GM18861 (cell line): Measurements from ENCODE around the gene ADAM22.

Experiments
- ATAC-seq: cut with Tn5 transposase; IDR thresholded peaks from one replicate; pipeline ENCODE4 v1.9.1; 2021; ENCODE audit not compliant: unreplicated experiment

Gene ADAM22

GRCh38 chr7:88102675-88103074 is 168.6 kb downstream of the ADAM22 start:
- ATAC-seq, result no peak

GRCh38 chr7:88104732-88105131 is 170.7 kb downstream of the ADAM22 start:
- ATAC-seq, result no peak

- no peak for ATAC-seq
These were observed 171.2 kb downstream of the ADAM22 start for GRCh38 chr7:88105231-88105630.

GRCh38 chr7:88106434-88106833 is 172.4 kb downstream of the ADAM22 start:
- ATAC-seq, result no peak

- ATAC-seq, result no peak
These were observed 175.6 kb downstream of the ADAM22 start for GRCh38 chr7:88109612-88110011.

DNA sequence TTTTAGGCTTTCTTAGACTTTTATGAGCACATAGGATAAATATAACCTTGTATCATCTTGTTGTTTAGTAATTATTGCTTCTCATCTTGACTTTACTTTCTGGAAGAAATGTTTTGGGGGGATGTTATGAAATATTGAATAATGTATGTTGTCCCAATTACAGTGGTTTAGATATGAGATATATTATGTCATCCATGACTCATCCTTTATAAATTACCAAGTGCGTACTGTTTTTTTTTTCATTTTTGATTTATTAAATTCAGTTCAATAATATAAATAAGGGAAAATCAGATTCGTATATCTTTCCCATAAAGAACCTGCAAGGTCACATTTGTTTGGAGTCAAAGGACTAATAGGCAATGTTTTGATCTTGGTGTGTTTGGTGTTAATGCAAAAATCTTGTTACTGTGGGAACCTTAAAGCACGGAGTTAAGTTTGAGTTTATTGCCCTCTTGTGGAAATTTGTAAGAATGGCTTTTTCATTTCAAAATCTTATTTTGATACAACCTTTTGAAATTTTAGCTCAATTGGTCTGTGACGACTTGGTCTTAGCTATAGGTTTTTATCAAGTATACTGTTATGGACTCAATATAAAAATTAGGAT is 177.2 kb downstream of the ADAM22 start:
- peak; percentile 56 for ATAC-seq

GRCh38 chr7:88111954-88112471 is 178.0 kb downstream of the ADAM22 start:
- ATAC-seq, result no peak

GRCh38 chr7:88115258-88115796 is 181.3 kb downstream of the ADAM22 start:
- no peak for ATAC-seq

DNA sequence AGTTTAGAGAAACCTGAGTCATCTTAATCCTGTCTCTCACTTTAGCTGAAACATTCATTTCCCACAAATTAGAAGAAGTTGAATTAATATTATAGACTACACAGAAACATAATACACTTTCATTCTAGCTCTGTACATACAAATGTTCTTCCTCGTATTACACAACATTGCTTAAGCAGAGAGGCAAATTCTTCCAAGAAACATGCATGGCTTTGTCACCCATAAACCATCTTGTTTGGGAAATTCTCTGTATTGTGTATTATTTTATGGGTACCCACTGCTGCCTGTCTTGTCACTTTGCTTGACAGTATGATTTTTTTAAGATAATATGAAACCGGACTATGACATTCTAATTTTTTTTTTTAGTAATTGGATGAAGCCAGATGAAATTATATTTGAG is 181.8 kb downstream of the ADAM22 start:
- no peak for ATAC-seq

GRCh38 chr7:88116235-88116795 is 182.3 kb downstream of the ADAM22 start:
- no peak for ATAC-seq

DNA sequence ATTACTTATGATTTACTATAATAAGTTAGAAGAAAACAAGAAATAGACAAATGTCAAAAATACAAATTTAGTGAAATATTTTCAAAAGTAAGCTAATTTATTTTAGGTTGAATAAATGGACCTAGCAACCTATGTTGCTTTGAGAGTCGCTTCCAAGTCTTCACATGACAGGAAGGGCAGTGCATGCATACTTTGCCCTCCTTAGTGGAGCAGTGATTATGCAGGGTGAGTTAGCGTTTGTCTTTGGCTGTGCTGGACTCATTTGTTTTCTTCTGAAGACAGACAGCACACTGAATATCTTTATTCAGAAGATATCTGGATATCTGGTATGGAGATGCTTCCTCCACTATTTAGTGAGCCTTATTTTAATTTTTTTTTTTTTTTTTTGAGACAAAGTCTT is 183.3 kb downstream of the ADAM22 start:
- ATAC-seq, result no peak

DNA sequence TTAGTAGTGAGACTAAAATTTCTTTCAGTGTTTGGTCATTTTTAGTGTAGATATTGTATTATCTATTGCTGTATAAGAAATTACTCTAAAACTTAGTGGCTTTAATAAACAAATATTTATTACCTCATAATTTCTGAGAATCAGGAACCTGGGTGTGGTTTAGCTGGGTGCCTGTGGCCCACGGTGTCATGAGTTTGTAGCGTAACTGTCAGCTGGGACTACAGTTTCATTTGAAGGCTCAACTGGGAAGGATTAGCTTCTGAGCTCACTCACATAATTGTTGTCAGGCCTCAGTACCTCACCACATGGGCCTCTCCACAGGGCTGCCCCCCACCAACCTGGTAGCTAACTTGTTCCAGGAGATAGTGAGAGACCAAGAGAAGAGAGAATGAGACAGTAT is 187.3 kb downstream of the ADAM22 start:
- no peak for ATAC-seq

DNA sequence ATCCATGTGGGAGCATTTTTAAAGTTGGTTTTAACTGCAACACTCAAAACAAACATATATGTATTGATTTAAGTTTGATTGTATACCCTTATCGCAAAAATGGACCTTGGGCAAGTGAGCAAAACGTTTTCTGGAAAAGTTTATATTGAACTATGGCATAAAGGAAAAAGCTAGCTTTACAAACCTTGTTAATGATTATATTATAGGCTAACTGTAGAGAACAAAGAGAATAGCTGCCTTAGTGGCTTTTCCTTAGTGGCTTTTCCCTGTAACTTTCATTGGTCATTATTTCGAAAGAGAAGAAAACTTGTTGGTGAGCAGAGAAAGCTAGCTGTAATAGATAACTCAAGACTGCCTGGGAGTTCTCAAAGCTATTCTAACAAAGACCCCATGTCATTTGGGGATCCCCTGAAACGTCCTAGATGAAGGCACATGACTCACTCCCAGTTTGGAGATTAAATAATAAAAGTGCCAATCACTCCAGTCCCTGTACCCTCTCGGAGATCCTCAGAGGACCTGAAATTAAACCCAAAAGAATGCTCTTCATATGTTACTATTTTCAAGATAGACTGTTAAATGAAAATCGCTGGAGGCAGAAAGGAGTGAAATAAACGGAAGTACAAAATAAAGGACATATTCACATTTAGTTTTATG is 193.7 kb downstream of the ADAM22 start:
- no peak for ATAC-seq

DNA sequence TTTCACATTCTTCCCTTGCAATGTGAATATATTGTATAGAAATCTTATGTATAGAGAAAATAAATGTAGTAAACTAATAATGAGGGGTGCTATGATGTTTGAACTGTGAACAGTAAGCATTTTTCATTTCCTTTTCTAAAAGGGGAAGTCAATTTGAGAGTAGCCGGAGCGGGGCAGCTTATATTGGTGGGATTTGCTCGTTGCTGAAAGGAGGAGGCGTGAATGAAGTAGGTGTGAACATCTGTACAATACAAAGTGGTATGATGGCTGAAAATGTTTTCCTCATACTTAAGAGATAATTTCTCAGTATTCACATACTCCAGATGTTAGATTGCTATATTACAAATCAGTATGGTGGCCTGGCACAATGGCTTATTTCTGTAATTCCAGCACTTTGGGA is 198.7 kb downstream of the ADAM22 start:
- peak; percentile 65 for ATAC-seq

DNA sequence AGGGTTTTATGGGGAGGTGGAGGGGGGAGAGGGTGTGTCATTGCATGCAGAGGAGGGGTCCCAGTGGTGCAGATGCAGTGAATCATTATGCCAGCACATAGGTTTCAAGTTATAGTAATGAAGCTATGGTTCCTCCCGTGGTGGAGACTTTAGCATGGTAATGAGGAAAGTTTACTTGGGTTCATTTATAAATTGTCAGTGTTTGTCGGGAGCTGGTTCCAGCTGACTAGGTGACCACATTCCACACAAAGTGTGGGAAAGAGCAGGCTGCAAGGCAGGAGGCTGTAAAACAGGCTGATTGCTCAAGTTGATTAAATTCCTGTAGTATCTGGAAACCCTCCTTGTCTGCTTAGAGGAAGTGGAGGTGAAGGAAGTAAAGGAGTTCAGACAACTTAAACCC is 206.9 kb downstream of the ADAM22 start:
- ATAC-seq, result no peak

- no peak for ATAC-seq
These were observed 207.4 kb downstream of the ADAM22 start for GRCh38 chr7:88141479-88141878.

- ATAC-seq, result no peak
These were observed 207.9 kb downstream of the ADAM22 start for GRCh38 chr7:88141953-88142352.

DNA sequence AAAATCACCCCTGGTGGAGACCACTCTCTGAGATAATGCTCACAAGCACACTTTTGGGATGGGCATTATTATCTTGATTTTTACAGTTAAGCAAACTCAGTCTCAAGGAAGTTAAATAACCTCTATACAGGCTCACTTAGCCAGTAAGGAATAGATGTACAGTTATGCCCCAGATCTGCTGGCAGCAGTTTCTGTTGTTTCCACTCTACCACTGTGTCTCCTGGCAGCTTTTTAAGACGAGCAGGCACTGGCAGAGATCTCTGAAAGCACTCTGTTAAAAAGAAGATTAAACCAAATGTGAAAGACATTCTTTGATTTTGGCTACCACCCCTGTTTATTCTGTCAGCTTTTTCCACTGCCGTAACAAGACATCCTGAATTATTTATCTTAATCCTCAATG is 212.6 kb downstream of the ADAM22 start:
- no peak for ATAC-seq

- no peak for ATAC-seq
These were observed 213.3 kb downstream of the ADAM22 start for GRCh38 chr7:88147341-88147740.

- no peak for ATAC-seq
These were observed 213.9 kb downstream of the ADAM22 start for GRCh38 chr7:88147949-88148348.

GRCh38 chr7:88150033-88150432 is 216.0 kb downstream of the ADAM22 start:
- no peak for ATAC-seq

- ATAC-seq, result no peak
These were observed 217.2 kb downstream of the ADAM22 start for GRCh38 chr7:88151119-88151790.
